BJ (cell line): ENCODE data around the gene RFK. TPM values are rescaled to one million over a fixed set of nuclear protein-coding genes. Genes with fewer than 3 reads are reported as not detected.

Source experiments
- CTCF ChIA-PET: fragments of 350-600 bp; formaldehyde crosslinking; extraction: SDS; loops from one replicate; lab custom pipeline; 2021; ENCODE audit warnings: antibody characterized with exemption, inconsistent platforms; lab: Yijun Ruan, JAX
- POLR2A ChIA-PET: fragments of 300-600 bp; sonication (Branson Sonifier 250); formaldehyde crosslinking; extraction: SDS; loops from one replicate; lab custom pipeline; 2021; ENCODE audit warnings: antibody characterized with exemption; lab: Charles Lee
- DNase-seq: peaks from one replicate; pipeline ENCODE4 v3.0.0-alpha.2; 2011; ENCODE audit warnings: low read depth
- H3K27me3 ChIP-seq: 2 replicates; pipeline ENCODE4 v1.6.0; 2011; ENCODE audit warnings: low read length; ENCODE audit not compliant: control insufficient read depth, insufficient read depth
- H3K36me3 ChIP-seq: 2 replicates; pipeline ENCODE4 v1.5.1; 2011; ENCODE audit warnings: low read length; ENCODE audit not compliant: control insufficient read depth, insufficient read depth
- H3K4me3 ChIP-seq: 2 replicates; pipeline ENCODE4 v1.5.1; 2011; ENCODE audit warnings: low read depth, mild to moderate bottlenecking, control low read depth, low read length
- CTCF ChIP-seq: IDR thresholded peaks from 2 replicates; pipeline ENCODE4 v1.5.1; 2011; ENCODE audit warnings: low read depth, mild to moderate bottlenecking, control low read depth, inconsistent platforms, low read length, moderate library complexity; ENCODE audit not compliant: insufficient read depth
- polyA plus RNA-seq: library from polyadenylated mRNA; depleted of rRNA; stranded (reverse); fragments of >200 nt; gene quantifications from 2 replicates; pipeline ENCODE4 v1.2.3, GENCODE V29; 2011

Gene RFK
- polyA plus RNA-seq, 1 experiment, result 7.5 TPM

GRCh38 chr9:76405340-76405739, 11.1 kb upstream of the RFK start:
- CTCF ChIA-PET, result interaction anchor here (0.7 to 2.5 kb wide), 8 partner anchors 11 to 301 kb away, joined by 3 to 8 read pairs (median 6); partner anchors contain the start of gene RFK
- Histone ChIP-seq H3K36me3 (no peaks in the 10 kb centered on the region), H3K4me3 (no peak overlapping the region), H3K27me3 (no peaks in the 10 kb centered on the region)
- no peak for TF ChIP-seq CTCF
- no peak for DNase-seq
- POLR2A ChIA-PET, result no interaction called here

GRCh38 chr9:76404401-76404800, 10.2 kb upstream of the RFK start:
- no peak for TF ChIP-seq CTCF
- Histone ChIP-seq H3K27me3 (no peaks in the 10 kb centered on the region), H3K36me3 (no peaks in the 10 kb centered on the region), H3K4me3 (no peak overlapping the region)
- DNase-seq, result no peak
- ChIA-PET CTCF (interaction anchor here (0.6 to 1.9 kb wide), 11 partner anchors 9 to 302 kb away, joined by 3 to 8 read pairs (median 4); partner anchors contain the start of gene RFK), POLR2A (no interaction called here)

GRCh38 chr9:76403352-76403751, 9.1 kb upstream of the RFK start:
- Histone ChIP-seq H3K27me3 (no peaks in the 10 kb centered on the region), H3K36me3 (no peaks in the 10 kb centered on the region), H3K4me3 (no peak overlapping the region)
- ChIA-PET CTCF (interaction anchor here (0.6 to 3.1 kb wide), 3 partner anchors 9 to 301 kb away, joined by 3 to 17 read pairs (median 3); partner anchors contain the start of gene RFK), POLR2A (no interaction called here)
- peak; percentile 59 for TF ChIP-seq CTCF
- peak; percentile 47 for DNase-seq

GRCh38 chr9:76401580-76402354, 7.5 kb upstream of the RFK start:
- H3K4me3 ChIP-seq, result no peak overlapping the region
- H3K36me3 ChIP-seq, result no peaks in the 10 kb centered on the region
- no peaks in the 10 kb centered on the region for H3K27me3 ChIP-seq
- CTCF ChIA-PET, result interaction anchor here (1.7 to 3.1 kb wide), 3 partner anchors 18 to 302 kb away, joined by 7 to 17 read pairs (median 8); no protein-coding TSS in a partner anchor
- no peak for DNase-seq
- no peak for TF ChIP-seq CTCF
- POLR2A ChIA-PET, result no interaction called here

- ChIA-PET CTCF (interaction anchor here (1.7 to 3.1 kb wide), 3 partner anchors 19 to 303 kb away, joined by 7 to 17 read pairs (median 8); no protein-coding TSS in a partner anchor), POLR2A (no interaction called here)
- Histone ChIP-seq H3K36me3 (no peaks in the 10 kb centered on the region), H3K4me3 (no peak overlapping the region), H3K27me3 (no peaks in the 10 kb centered on the region)
- no peak for DNase-seq
- TF ChIP-seq CTCF, result no peak
Observed at GRCh38 chr9:76401176-76401575, 7.0 kb upstream of the RFK start.
